B cell (primary cell): Measurements from ENCODE around the gene PFKFB3. TPM values are rescaled to one million over a fixed set of nuclear protein-coding genes. Genes with fewer than 3 reads are reported as not detected.

ENCODE experiments used
- ATAC-seq: fragments of 200-7000 bp; cut with Tn5 transposase; one replicate; pipeline ENCODE4 v1.10.0; 2021; ENCODE audit warnings: low read depth, mild to moderate bottlenecking, moderate number of reproducible peaks, moderate library complexity
- CTCF ChIA-PET: fragments of 350-600 bp; sonication (Branson Sonifier 250); formaldehyde crosslinking; loops from one replicate; lab custom pipeline; 2021; ENCODE audit warnings: antibody characterized with exemption, inconsistent platforms; lab: Charles Lee
- POLR2A ChIA-PET: fragments of 350-600 bp; sonication (Branson Sonifier 250); formaldehyde crosslinking; loops from one replicate; lab custom pipeline; 2021; ENCODE audit warnings: antibody characterized with exemption; lab: Charles Lee
- DNase-seq: peaks from one replicate; pipeline ENCODE4 v3.0.0; 2013
- H2AFZ ChIP-seq: 2 replicates; pipeline ENCODE4 v1.6.1; 2012; ENCODE audit warnings: mild to moderate bottlenecking, low read depth, low read length; ENCODE audit not compliant: insufficient read depth, poor library complexity, severe bottlenecking
- H3K27ac ChIP-seq, 2 donors: 1 replicate in 1 of 2; 2 replicates in 1 of 2; pipeline ENCODE4 v1.5.1; 2012 to 2013; ENCODE audit warnings: low read length in 2 of 2, mild to moderate bottlenecking in 2 of 2, moderate library complexity in 1 of 2
- H3K27me3 ChIP-seq, 4 experiments: fragments of 200-600 bp in 1 of 4; sonication (generic) in 1 of 4; replicated peaks in 1 of 4; 1 replicate in 2 of 4; 2 replicates in 2 of 4; pipeline versions ENCODE4 v1.6.1 to v1.7.0; 2013 to 2016; ENCODE audit warnings: low read length in 3 of 4, mild to moderate bottlenecking in 2 of 4, mixed read lengths in 1 of 4, moderate library complexity in 1 of 4; ENCODE audit not compliant: insufficient read depth in 4 of 4, control insufficient read depth in 3 of 4; ENCODE audit errors: control extremely low read depth in 1 of 4
- H3K36me3 ChIP-seq, 2 experiments: replicated peaks in 1 of 2; 1 replicate in 1 of 2; 2 replicates in 1 of 2; pipeline versions ENCODE4 v1.6.1 to v1.7.1; 2013; ENCODE audit warnings: low read length in 1 of 2; ENCODE audit not compliant: insufficient read depth in 2 of 2, control insufficient read depth in 1 of 2; ENCODE audit errors: control extremely low read depth in 1 of 2, extremely low read depth in 1 of 2
- H3K4me1 ChIP-seq, 2 donors: fragments of 200-600 bp in 1 of 2; sonication (generic) in 1 of 2; 1 replicate in 1 of 2; 2 replicates in 1 of 2; pipeline versions ENCODE4 v1.5.1 to v1.6.1; 2013 to 2017; ENCODE audit warnings: low read length in 2 of 2; ENCODE audit not compliant: control insufficient read depth in 2 of 2, insufficient read depth in 2 of 2
- H3K4me2 ChIP-seq: replicated peaks from 2 replicates; pipeline ENCODE3; 2012; ENCODE audit warnings: mild to moderate bottlenecking, low read depth, low read length; ENCODE audit not compliant: poor library complexity, severe bottlenecking
- H3K4me3 ChIP-seq, 5 experiments: fragments of 200-600 bp in 1 of 5; sonication (generic) in 1 of 5; 1 replicate in 3 of 5; 2 replicates in 2 of 5; pipeline versions ENCODE4 v1.5.1 to v1.7.0; 2011 to 2016; ENCODE audit warnings: low read length in 4 of 5, mild to moderate bottlenecking in 4 of 5, low read depth in 2 of 5, control low read depth in 1 of 5, moderate library complexity in 1 of 5; ENCODE audit not compliant: insufficient read depth in 1 of 5; ENCODE audit errors: control extremely low read depth in 1 of 5, extremely low read depth in 1 of 5
- H3K79me2 ChIP-seq: fragments of 200-600 bp; sonication (generic); one replicate; pipeline ENCODE4 v1.6.0; 2016; ENCODE audit warnings: low read length; ENCODE audit not compliant: control insufficient read depth, insufficient read depth
- H3K9ac ChIP-seq: fragments of 200-600 bp; sonication (generic); 2 replicates; pipeline ENCODE4 v1.6.1; 2017; ENCODE audit warnings: mild to moderate bottlenecking, low read length, moderate library complexity
- H3K9me3 ChIP-seq, 3 donors: one replicate each; pipeline versions ENCODE4 v1.6.1 to v1.7.1; 2013; ENCODE audit warnings: low read length in 2 of 3; ENCODE audit not compliant: control insufficient read depth in 2 of 3, insufficient read depth in 1 of 3; ENCODE audit errors: control extremely low read depth in 1 of 3
- H4K20me1 ChIP-seq: 2 replicates; pipeline ENCODE4 v1.6.0; 2012; ENCODE audit warnings: mild to moderate bottlenecking, low read length; ENCODE audit not compliant: insufficient read depth, control insufficient read depth, poor library complexity, severe bottlenecking
- H3K27ac Mint-ChIP-seq: one replicate; pipeline ENCODE4 v1.8.0; 2021; ENCODE audit warnings: mixed read lengths
- H3K27me3 Mint-ChIP-seq: one replicate; pipeline ENCODE4 v1.8.0; 2021; ENCODE audit warnings: mixed read lengths
- H3K4me1 Mint-ChIP-seq: one replicate; pipeline ENCODE4 v1.8.0; 2021; ENCODE audit warnings: mixed read lengths
- H3K4me3 Mint-ChIP-seq: one replicate; pipeline ENCODE4 v1.8.0; 2021; ENCODE audit warnings: mixed read lengths
- H3K9me3 Mint-ChIP-seq: one replicate; pipeline ENCODE4 v1.8.0; 2022; ENCODE audit warnings: mixed read lengths; ENCODE audit not compliant: insufficient read depth
- EZH2 ChIP-seq: IDR thresholded peaks from 2 replicates; pipeline ENCODE4 v1.6.1; 2012; ENCODE audit warnings: borderline replicate concordance, low read depth, mild to moderate bottlenecking, moderate library complexity, low read length; ENCODE audit not compliant: insufficient read depth, poor library complexity, severe bottlenecking
- WGBS: methylation state at CpG from one replicate; pipeline ENCODE4 v1.1.5; 2013; ENCODE audit warnings: missing lambda C conversion rate; ENCODE audit not compliant: insufficient coverage; 5-methylcytosine and 5-hydroxymethylcytosine counted together
- intact Hi-C: fragments of 100-400 bp; cut with micrococcal nuclease; formaldehyde crosslinking; loops from one replicate; pipeline ENCODE4 v1.10.0; 2022
- polyA plus RNA-seq: library from polyadenylated mRNA; depleted of rRNA; stranded (reverse); fragments of >200 nt; gene quantifications from 2 replicates; pipeline ENCODE4 v1.2.3, GENCODE V29; 2012
- total RNA-seq, 2 donors: library from RNA; stranded (reverse); fragments of 120-200 nt in 1 of 2; gene quantifications; 1 replicate in 1 of 2; 2 replicates in 1 of 2; pipeline versions ENCODE4 v1.2.3 to v1.2.4, GENCODE V29; 2013 to 2022
- TF ChIP-seq, protein P1 (sequence below): fragments of 200-600 bp; IDR thresholded peaks from one replicate; pipeline ENCODE4 v1.8.0; 2022; ENCODE audit warnings: antibody characterized with exemption, mild to moderate bottlenecking

PFKFB3 gene
- total and polyA plus RNA-seq, 2 donors (not counting 1 experiment from before 2014, with no cell fraction given), result 13.2 to 239 TPM

DNA sequence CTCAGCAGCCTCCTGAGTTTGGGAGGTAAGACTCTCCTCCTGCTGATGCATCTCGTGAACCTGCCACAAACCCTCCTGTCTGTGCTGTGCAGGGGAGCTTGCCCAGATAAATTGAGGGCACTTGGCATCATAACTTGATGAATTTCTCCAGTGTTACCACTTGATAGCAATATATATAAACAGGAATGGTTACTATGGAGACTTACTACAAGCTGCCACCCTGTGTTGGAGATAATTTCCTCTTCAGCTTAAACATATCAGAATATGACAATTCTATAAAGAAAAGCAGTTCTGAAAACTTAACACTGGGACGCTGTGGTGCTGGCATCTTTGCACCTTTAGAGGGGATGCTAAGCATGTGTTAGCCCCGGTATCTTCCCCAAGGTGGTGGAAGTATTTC is 14.9 kb downstream of the PFKFB3 start:
- POLR2A ChIA-PET, result interaction anchor here (0.7 kb wide), 1 partner anchor 113 kb away, joined by 4 read pairs; no protein-coding TSS in a partner anchor
- no peaks in the 10 kb centered on the region for H3K9me3 ChIP-seq
- H3K79me2 ChIP-seq, result peaks cover 4% of the 10 kb centered on the region
- H2AFZ ChIP-seq, result no peak overlapping the region
- H3K9ac ChIP-seq, result no peak overlapping the region
- H3K27ac Mint-ChIP-seq, result no peak overlapping the region
- 69% methylated on average over 3 of the region's 3 CpGs for WGBS
- H3K4me3 Mint-ChIP-seq, result no peak overlapping the region
- TF ChIP-seq, protein P1, sequence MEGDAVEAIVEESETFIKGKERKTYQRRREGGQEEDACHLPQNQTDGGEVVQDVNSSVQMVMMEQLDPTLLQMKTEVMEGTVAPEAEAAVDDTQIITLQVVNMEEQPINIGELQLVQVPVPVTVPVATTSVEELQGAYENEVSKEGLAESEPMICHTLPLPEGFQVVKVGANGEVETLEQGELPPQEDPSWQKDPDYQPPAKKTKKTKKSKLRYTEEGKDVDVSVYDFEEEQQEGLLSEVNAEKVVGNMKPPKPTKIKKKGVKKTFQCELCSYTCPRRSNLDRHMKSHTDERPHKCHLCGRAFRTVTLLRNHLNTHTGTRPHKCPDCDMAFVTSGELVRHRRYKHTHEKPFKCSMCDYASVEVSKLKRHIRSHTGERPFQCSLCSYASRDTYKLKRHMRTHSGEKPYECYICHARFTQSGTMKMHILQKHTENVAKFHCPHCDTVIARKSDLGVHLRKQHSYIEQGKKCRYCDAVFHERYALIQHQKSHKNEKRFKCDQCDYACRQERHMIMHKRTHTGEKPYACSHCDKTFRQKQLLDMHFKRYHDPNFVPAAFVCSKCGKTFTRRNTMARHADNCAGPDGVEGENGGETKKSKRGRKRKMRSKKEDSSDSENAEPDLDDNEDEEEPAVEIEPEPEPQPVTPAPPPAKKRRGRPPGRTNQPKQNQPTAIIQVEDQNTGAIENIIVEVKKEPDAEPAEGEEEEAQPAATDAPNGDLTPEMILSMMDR, result no peak
- no peak for TF ChIP-seq EZH2
- no peaks in the 10 kb centered on the region for H3K9me3 Mint-ChIP-seq
- H3K4me3 ChIP-seq, result no peak overlapping the region
- H3K36me3 ChIP-seq, result peaks cover 8 to 74% of the 10 kb centered on the region in 2 experiments
- intact Hi-C loops, result no loop called here
- H3K27me3 ChIP-seq, result no peaks in the 10 kb centered on the region
- no peaks in the 10 kb centered on the region for H3K27me3 Mint-ChIP-seq
- peaks cover 13% of the 10 kb centered on the region for H3K4me1 Mint-ChIP-seq
- H3K27ac ChIP-seq, result no peak overlapping the region
- peaks cover 11% of the 10 kb centered on the region for H4K20me1 ChIP-seq
- DNase-seq, result no peak
- H3K4me2 ChIP-seq, result no peak overlapping the region
- CTCF ChIA-PET, result interaction anchor here (0.7 to 1.8 kb wide), 4 partner anchors 15 to 184 kb away, joined by 3 to 12 read pairs (median 5); partner anchors contain the start of gene PFKFB3
- H3K4me1 ChIP-seq, result peaks cover 6 to 9% of the 10 kb centered on the region in 2 donors
- no peak for ATAC-seq

DNA sequence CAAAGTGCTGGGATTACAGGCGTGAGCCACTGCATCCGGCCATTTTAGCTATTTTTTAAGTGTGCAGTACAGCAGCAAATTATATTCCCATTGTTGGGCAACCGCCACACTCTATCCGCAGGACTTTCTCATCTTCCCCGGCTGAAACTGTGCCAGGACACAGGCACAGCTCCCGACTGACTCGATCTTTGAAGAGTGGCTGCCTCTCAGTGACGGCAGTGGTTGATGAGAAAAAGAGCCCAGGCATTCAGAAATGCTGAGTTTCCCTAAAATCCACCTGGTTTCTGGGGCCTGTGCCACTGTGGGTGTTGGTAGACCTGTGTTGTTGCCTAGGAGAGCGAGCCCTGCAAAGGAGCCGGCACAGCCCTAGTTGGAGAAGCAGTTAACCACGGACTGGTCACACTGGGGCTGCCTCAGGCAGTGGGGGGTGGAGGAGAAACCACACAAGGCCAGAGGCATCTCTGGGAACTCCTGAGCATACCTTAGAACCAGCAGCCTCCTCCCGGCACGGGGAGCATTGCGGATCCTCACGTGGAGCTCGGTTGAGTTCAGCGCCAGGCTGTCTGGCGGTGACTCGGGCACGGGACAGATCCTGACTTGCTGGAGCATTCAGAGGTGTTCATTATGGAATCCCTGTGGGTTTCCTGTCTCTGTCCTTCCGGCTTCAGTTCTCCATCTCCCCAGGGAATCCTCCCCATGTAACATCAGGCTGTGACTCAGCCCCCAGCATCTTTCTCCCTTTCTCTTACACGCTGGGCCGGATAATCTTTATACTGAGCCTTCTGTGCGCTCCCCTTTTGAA is 16.2 kb downstream of the PFKFB3 start:
- Histone ChIP-seq H3K4me1 (peaks cover 6 to 9% of the 10 kb centered on the region in 2 donors), H3K4me3 (no peak overlapping the region), H3K79me2 (no peaks in the 10 kb centered on the region), H2AFZ (no peak overlapping the region), H3K27ac (no peak overlapping the region), H3K4me2 (no peak overlapping the region), H3K36me3 (peaks cover 4 to 80% of the 10 kb centered on the region in 2 experiments), H3K27me3 (no peaks in the 10 kb centered on the region), H3K9ac (no peak overlapping the region), H3K9me3 (no peaks in the 10 kb centered on the region), H4K20me1 (peaks cover 4% of the 10 kb centered on the region)
- CTCF ChIA-PET, result interaction anchor here (1.0 to 1.8 kb wide), 3 partner anchors 181 to 183 kb away, joined by 4 to 12 read pairs (median 6); no protein-coding TSS in a partner anchor
- peaks cover 13% of the 10 kb centered on the region for H3K4me1 Mint-ChIP-seq
- TF ChIP-seq EZH2, result no peak
- TF ChIP-seq, protein P1, result no peak
- peak overlapping the region; percentile 63 for H3K27ac Mint-ChIP-seq
- DNase-seq (no peak), ATAC-seq (no peak)
- no peak overlapping the region for H3K4me3 Mint-ChIP-seq
- no peaks in the 10 kb centered on the region for H3K9me3 Mint-ChIP-seq
- POLR2A ChIA-PET, result no interaction called here
- no peaks in the 10 kb centered on the region for H3K27me3 Mint-ChIP-seq
- intact Hi-C loops, result no loop called here
- 91% methylated on average over 24 of the region's 24 CpGs for WGBS
